OCI-LY7 (cell line): ENCODE data around the gene CST2. TPM values are rescaled to one million over a fixed set of nuclear protein-coding genes. Genes with fewer than 3 reads are reported as not detected.

Experiments
- BruUV-seq: library from RNA; stranded (reverse); fragments of 400-500 nt; replicated peaks from 2 replicates; lab custom pipeline; 2021; lab: Mats Ljungman, UMichigan
- CTCF ChIA-PET: fragments of 300-600 bp; sonication (Branson Sonifier 250); formaldehyde crosslinking; loops from one replicate; lab custom pipeline; 2022; ENCODE audit warnings: antibody characterized with exemption; ENCODE audit not compliant: unreplicated experiment; lab: Charles Lee
- POLR2A ChIA-PET: fragments of 300-600 bp; sonication (Branson Sonifier 250); formaldehyde crosslinking; loops from one replicate; lab custom pipeline; 2022; ENCODE audit warnings: antibody characterized with exemption; lab: Charles Lee
- DNase-seq: peaks from one replicate; pipeline ENCODE4 v3.0.0-alpha.2; 2015; ENCODE audit warnings: low spot score
- H2AFZ ChIP-seq: fragments of 200-600 bp; sonication (generic), shearing (Covaris generic); 2 replicates; pipeline ENCODE4 v1.6.1; 2014; ENCODE audit warnings: mild to moderate bottlenecking, antibody characterized with exemption, low read length, moderate library complexity
- H3K27ac ChIP-seq: fragments of 200-600 bp; sonication (generic); 2 replicates; pipeline ENCODE4 v1.5.1; 2014; ENCODE audit warnings: mixed run types, low read depth, mild to moderate bottlenecking, moderate library complexity, low read length, inconsistent platforms; ENCODE audit not compliant: poor library complexity, severe bottlenecking
- H3K36me3 ChIP-seq: fragments of 200-600 bp; sonication (generic); 2 replicates; pipeline ENCODE4 v1.6.1; 2014; ENCODE audit warnings: mild to moderate bottlenecking, antibody characterized with exemption, low read length, moderate library complexity, mixed read lengths; ENCODE audit not compliant: insufficient read depth
- H3K4me1 ChIP-seq: fragments of 200-600 bp; sonication (generic); 2 replicates; pipeline ENCODE4 v1.5.1; 2014; ENCODE audit warnings: mild to moderate bottlenecking, low read length; ENCODE audit not compliant: insufficient read depth, poor library complexity, severe bottlenecking
- H3K4me2 ChIP-seq: fragments of 200-600 bp; sonication (generic); 2 replicates; pipeline ENCODE4 v1.6.1; 2014; ENCODE audit warnings: mild to moderate bottlenecking, low read length
- H3K4me3 ChIP-seq: fragments of 200-600 bp; sonication (generic); 2 replicates; pipeline ENCODE4 v1.5.1; 2014; ENCODE audit warnings: mild to moderate bottlenecking, low read depth, low read length; ENCODE audit not compliant: poor library complexity, severe bottlenecking
- H3K79me2 ChIP-seq: fragments of 200-600 bp; sonication (generic); 2 replicates; pipeline ENCODE4 v1.6.1; 2016; ENCODE audit warnings: low read depth, mild to moderate bottlenecking, low read length, moderate library complexity, mixed read lengths; ENCODE audit not compliant: insufficient read depth
- H3K9me2 ChIP-seq: fragments of 200-600 bp; sonication (generic); 2 replicates; pipeline ENCODE4 v1.6.1; 2016; ENCODE audit warnings: mild to moderate bottlenecking, low read length, mixed read lengths; ENCODE audit not compliant: insufficient read depth
- H3K9me3 ChIP-seq: fragments of 200-600 bp; sonication (generic); 2 replicates; pipeline ENCODE4 v1.6.1; 2014; ENCODE audit warnings: mild to moderate bottlenecking, mixed run types, low read length, mixed read lengths
- H4K20me1 ChIP-seq: fragments of 200-600 bp; sonication (generic); 2 replicates; pipeline ENCODE4 v1.6.1; 2014; ENCODE audit warnings: mild to moderate bottlenecking, antibody characterized with exemption, low read length, moderate library complexity, mixed read lengths; ENCODE audit not compliant: insufficient read depth
- CTCF ChIP-seq: fragments of 200-600 bp; sonication (generic); conservative IDR thresholded peaks from 2 replicates; pipeline ENCODE4 v1.5.1; 2014; ENCODE audit warnings: mild to moderate bottlenecking, antibody characterized with exemption, low read length, moderate library complexity, mixed read lengths
- EZH2phosphoT487 ChIP-seq: fragments of 200-600 bp; sonication (generic); IDR thresholded peaks from 2 replicates; pipeline ENCODE4 v1.6.1; 2018; ENCODE audit warnings: low read depth, borderline replicate concordance, mild to moderate bottlenecking, mixed run types, antibody characterized with exemption, low read length, moderate library complexity, mixed read lengths
- intact Hi-C: fragments of 100-400 bp; cut with micrococcal nuclease; formaldehyde crosslinking; loops from one replicate; pipeline ENCODE4 v1.10.0; 2022; ENCODE audit not compliant: unreplicated experiment
- total RNA-seq, 2 experiments: library from RNA; depleted of rRNA in 1 of 2; stranded (reverse); fragments of >200 nt in 1 of 2; shearing (Covaris generic) in 1 of 2; gene quantifications; 2 replicates each; pipeline ENCODE4 v1.2.3, GENCODE V29; 2014 to 2022

CST2 gene
- total RNA-seq, 2 experiments from 2014 or later = not detected

DNA sequence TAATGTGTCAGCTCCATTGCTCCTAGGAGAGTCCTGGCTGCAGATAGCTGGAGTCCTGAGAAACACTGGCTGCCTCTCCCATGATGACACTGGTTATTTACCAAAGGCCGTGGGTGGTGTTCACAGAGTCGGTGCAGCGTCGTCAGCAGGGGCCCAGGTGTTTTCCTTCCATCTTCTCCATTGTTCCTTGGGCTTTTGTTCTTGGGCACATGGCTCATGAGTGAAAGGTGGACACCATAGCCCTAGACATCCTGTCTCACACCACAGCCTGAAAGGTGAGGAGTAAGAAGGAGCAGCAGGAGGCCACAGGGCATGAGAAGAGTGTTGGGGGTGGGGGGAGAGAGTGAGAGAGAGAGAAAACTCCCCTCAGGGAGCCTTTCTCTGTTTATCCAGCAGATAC lies 43.9 kb upstream of the CST2 start:
- Histone ChIP-seq H3K79me2 (no peaks in the 10 kb centered on the region), H2AFZ (no peak overlapping the region), H4K20me1 (no peaks in the 10 kb centered on the region), H3K36me3 (no peaks in the 10 kb centered on the region), H3K4me2 (no peak overlapping the region), H3K27ac (no peak overlapping the region), H3K4me3 (no peak overlapping the region), H3K9me3 (no peaks in the 10 kb centered on the region), H3K4me1 (peaks cover 17% of the 10 kb centered on the region), H3K9me2 (no peaks in the 10 kb centered on the region)
- POLR2A ChIA-PET = no interaction called here
- intact Hi-C loops = no loop called here
- TF ChIP-seq EZH2phosphoT487 = no peak
- TF ChIP-seq CTCF = no peak
- no TSS peak for BruUV-seq
- CTCF ChIA-PET = interaction anchor here (0.7 kb wide), 1 partner anchor 174 kb away, joined by 3 read pairs; no protein-coding TSS in a partner anchor
- no peak for DNase-seq

DNA sequence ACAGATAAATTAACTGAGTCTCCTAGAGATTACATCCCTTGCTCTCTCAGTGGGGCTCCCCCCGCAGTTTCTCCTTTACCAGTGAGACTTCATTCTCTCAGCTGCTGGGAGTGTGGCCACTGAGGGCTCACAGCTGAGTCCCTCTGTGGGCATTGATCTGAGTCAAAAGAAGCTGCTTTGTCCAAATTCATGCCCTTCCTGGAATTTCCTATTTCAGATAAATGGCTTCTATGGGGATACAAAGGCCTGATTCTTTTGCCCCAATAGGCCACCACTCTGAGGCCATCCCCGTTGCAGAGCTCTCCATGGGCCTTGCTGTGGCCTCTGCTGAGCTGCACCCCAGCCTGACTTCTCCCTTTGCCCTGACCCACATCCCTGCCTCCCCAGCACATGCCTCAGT lies 43.0 kb upstream of the CST2 start:
- Histone ChIP-seq H3K4me3 (no peak overlapping the region), H3K27ac (no peak overlapping the region), H3K9me2 (no peaks in the 10 kb centered on the region), H3K79me2 (no peaks in the 10 kb centered on the region), H3K4me2 (no peak overlapping the region), H3K4me1 (peaks cover 9% of the 10 kb centered on the region), H2AFZ (no peak overlapping the region), H3K36me3 (no peaks in the 10 kb centered on the region), H4K20me1 (no peaks in the 10 kb centered on the region), H3K9me3 (no peaks in the 10 kb centered on the region)
- intact Hi-C loops = no loop called here
- no TSS peak for BruUV-seq
- DNase-seq = no peak
- TF ChIP-seq CTCF = no peak
- TF ChIP-seq EZH2phosphoT487 = no peak
- ChIA-PET POLR2A (no interaction called here), CTCF (no interaction called here)

GRCh38 chr20:23868321-23868720 lies 41.8 kb upstream of the CST2 start:
- intact Hi-C loops = no loop called here
- POLR2A ChIA-PET = no interaction called here
- no peaks in the 10 kb centered on the region for H4K20me1 ChIP-seq
- no peak overlapping the region for H3K27ac ChIP-seq
- CTCF ChIA-PET = no interaction called here
- no peak for TF ChIP-seq EZH2phosphoT487
- no peak for TF ChIP-seq CTCF
- H3K36me3 ChIP-seq = no peaks in the 10 kb centered on the region
- no peaks in the 10 kb centered on the region for H3K9me3 ChIP-seq
- no peaks in the 10 kb centered on the region for H3K79me2 ChIP-seq
- no TSS peak for BruUV-seq
- H3K4me1 ChIP-seq = peaks cover 6% of the 10 kb centered on the region
- DNase-seq = no peak
- H3K4me3 ChIP-seq = no peak overlapping the region
- no peak overlapping the region for H3K4me2 ChIP-seq
- H2AFZ ChIP-seq = no peak overlapping the region
- H3K9me2 ChIP-seq = no peaks in the 10 kb centered on the region
